Spleen (tissue), 11 donors: ENCODE results near the gene NRXN2. TPM values are rescaled to one million over a fixed set of nuclear protein-coding genes. Genes with fewer than 3 reads are reported as not detected.

ENCODE experiments used
- DNase-seq: peaks from one replicate; pipeline ENCODE4 v3.0.0-alpha.2; 2020
- H3K27ac ChIP-seq, 8 donors: fragments of 200-600 bp; sonication (generic) in 7 of 8; 1 replicate in 4 of 8; 2 replicates in 4 of 8; pipeline versions ENCODE4 v1.5.0 to v1.8.0; 2016 to 2021; ENCODE audit warnings: inconsistent platforms in 4 of 8, mild to moderate bottlenecking in 4 of 8, moderate library complexity in 1 of 8
- H3K27me3 ChIP-seq, 7 donors: fragments of 200-600 bp; sonication (generic) in 6 of 7; replicated peaks in 1 of 7; 1 replicate in 4 of 7; 2 replicates in 3 of 7; pipeline versions ENCODE4 v1.5.0 to v1.8.0; 2016 to 2021; ENCODE audit warnings: inconsistent platforms in 3 of 7, mild to moderate bottlenecking in 1 of 7
- H3K36me3 ChIP-seq, 6 donors: fragments of 200-600 bp; sonication (generic) in 5 of 6; 1 replicate in 4 of 6; 2 replicates in 2 of 6; pipeline versions ENCODE4 v1.5.0 to v1.8.0; 2016 to 2021; ENCODE audit warnings: inconsistent platforms in 2 of 6
- H3K4me1 ChIP-seq, 6 donors: fragments of 200-600 bp; sonication (generic) in 5 of 6; 1 replicate in 3 of 6; 2 replicates in 3 of 6; pipeline versions ENCODE4 v1.5.0 to v1.8.0; 2016 to 2021; ENCODE audit warnings: inconsistent platforms in 3 of 6
- H3K4me3 ChIP-seq, 8 donors: fragments of 200-600 bp; sonication (generic) in 7 of 8; 1 replicate in 4 of 8; 2 replicates in 4 of 8; pipeline versions ENCODE4 v1.5.0 to v1.8.0; 2016 to 2021; ENCODE audit warnings: inconsistent platforms in 4 of 8, mild to moderate bottlenecking in 4 of 8, moderate library complexity in 2 of 8
- H3K9me3 ChIP-seq, 8 donors: fragments of 200-600 bp; sonication (generic) in 7 of 8; 1 replicate in 4 of 8; 2 replicates in 4 of 8; pipeline versions ENCODE4 v1.5.0 to v1.8.0; 2016 to 2021; ENCODE audit warnings: inconsistent platforms in 4 of 8
- CTCF ChIP-seq, 11 experiments: fragments of 200-600 bp in 7 of 11; fragments of 450-650 bp in 4 of 11; sonication (generic) in 4 of 11; IDR thresholded peaks in 8 of 11; conservative IDR thresholded peaks in 3 of 11; 1 replicate in 7 of 11; 2 replicates in 4 of 11; pipeline versions ENCODE4 v1.4.0 to v1.8.0; 2016 to 2021; ENCODE audit warnings: antibody characterized with exemption in 11 of 11, inconsistent platforms in 4 of 11, mild to moderate bottlenecking in 1 of 11
- POLR2A ChIP-seq, 3 donors: fragments of 450-650 bp; IDR thresholded peaks; one replicate each; pipeline ENCODE4 v1.5.1; 2017; ENCODE audit warnings: antibody characterized with exemption in 3 of 3, mild to moderate bottlenecking in 1 of 3
- POLR2AphosphoS5 ChIP-seq, 3 donors: sonication (generic); formaldehyde crosslinking; IDR thresholded peaks; one replicate each; pipeline ENCODE4 v1.5.1; 2017; ENCODE audit warnings: antibody characterized with exemption in 3 of 3
- WGBS, 5 donors: extraction: QIAGEN DNeasy Blood & Tissue Kit in 3 of 5; methylation state at CpG; one replicate each; pipeline versions ENCODE4 v1.1.5 to v1.1.7; 2013 to 2018; 5-methylcytosine and 5-hydroxymethylcytosine counted together
- intact Hi-C: fragments of 100-400 bp; cut with DNase I; formaldehyde crosslinking; loops from one replicate; pipeline ENCODE4 v1.15.0; 2023; ENCODE audit warnings: low total_unique reads
- polyA plus RNA-seq, 3 donors: library from polyadenylated mRNA; stranded (reverse); fragments of 200-250 nt; gene quantifications; one replicate each; pipeline ENCODE4 v1.2.1, GENCODE V29; 2013
- total RNA-seq, 7 donors: library from RNA; depleted of rRNA in 3 of 7; stranded (reverse); fragments of >200 nt in 3 of 7; fragmentation: NEBNext Ultra II Directional in 4 of 7; extraction: Animal tissue kit (Norgen Biotek cat#: 25700) in 4 of 7; gene quantifications; one replicate each; pipeline versions ENCODE4 v1.1.0 to v1.2.1, GENCODE V29; 2016 to 2021
- donor health status: healthy with polysubstance abuse.
- donor health status: DM: no; HTN: no; CAD: no; lungs with moderate emphysema.
- donor health status: DM: no; HTN: no; CAD: no.
- donor health status: Bipolar disorder and iron deficiency.
- donor health status: healthy.
- donor health status: DM: no; HTN: no; CAD: no.
- donor health status: DM: yes; HTN: yes; CAD: no.

The NRXN2 gene
- total and polyA plus RNA-seq, 10 donors: 0.59 to 12.9 (median 3.0) TPM

- Histone ChIP-seq H3K27ac (no peak overlapping the region), H3K27me3 (peaks cover 0 to 74% (median 41%) of the 10 kb centered on the region in 7 donors), H3K9me3 (no peaks in the 10 kb centered on the region), H3K36me3 (peaks cover 0 to under 1% (median 0%) of the 10 kb centered on the region in 6 donors), H3K4me3 (no peak overlapping the region), H3K4me1 (peaks cover 6 to 35% (median 17%) of the 10 kb centered on the region in 6 donors)
- WGBS, 5 donors: 81 to 90% (median 86%) methylated on average over 12 of the region's 12 CpGs
- intact Hi-C loops: no loop called here
- DNase-seq: peak; percentile 58
- TF ChIP-seq POLR2A (IDR thresholded peaks at IDR 0.05): no peak
- no peak for TF ChIP-seq CTCF (IDR thresholded peaks at IDR 0.05 in 8 of 11, conservative IDR thresholded peaks at IDR 0.05 in 3 of 11)
- no peak for TF ChIP-seq POLR2AphosphoS5 (IDR thresholded peaks at IDR 0.05)
Measured at GRCh38 chr11:64720640-64721358, 2.2 kb downstream of the NRXN2 start.

DNA sequence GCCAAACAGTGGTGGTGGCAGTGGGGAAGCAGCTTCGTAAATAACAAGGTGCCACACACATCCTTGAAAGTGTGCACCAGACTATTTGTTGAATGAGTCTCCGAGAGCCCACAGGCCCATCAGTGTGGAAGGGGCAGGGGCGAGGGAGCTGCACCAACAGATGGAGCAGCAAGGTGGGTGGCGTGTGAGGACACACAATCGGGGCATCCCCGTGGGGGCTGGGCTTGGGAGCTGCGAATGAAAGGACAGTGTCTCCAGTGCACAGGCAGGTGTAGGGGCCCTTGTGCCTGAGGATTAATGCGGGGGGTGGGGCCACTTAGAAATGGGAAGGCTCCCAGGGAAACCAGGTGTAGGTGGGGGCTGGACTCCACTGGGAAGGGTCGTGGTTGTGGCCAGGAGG is 2.8 kb downstream of the NRXN2 start:
- peak; percentile 65 for DNase-seq
- peaks cover 0 to 80% (median 47%) of the 10 kb centered on the region in 7 donors for H3K27me3 ChIP-seq

GRCh38 chr11:64719406-64719805 is 3.6 kb downstream of the NRXN2 start:
- Histone ChIP-seq H3K4me1 (peaks cover 6 to 23% (median 15%) of the 10 kb centered on the region in 6 donors), H3K27ac (no peak overlapping the region), H3K9me3 (no peaks in the 10 kb centered on the region), H3K27me3 (peaks cover 0 to 88% (median 55%) of the 10 kb centered on the region in 7 donors), H3K4me3 (no peak overlapping the region), H3K36me3 (no peaks in the 10 kb centered on the region)
- DNase-seq: peak; percentile 64
- 88 to 92% (median 89%) methylated on average over 10 of the region's 10 CpGs for WGBS, 5 donors
- intact Hi-C loops: no loop called here
- TF ChIP-seq POLR2AphosphoS5 (IDR thresholded peaks at IDR 0.05) (no peak), POLR2A (IDR thresholded peaks at IDR 0.05) (no peak), CTCF (IDR thresholded peaks at IDR 0.05 in 8 of 11, conservative IDR thresholded peaks at IDR 0.05 in 3 of 11) (no peak)

More for the DNA sequence above, 2.8 kb downstream of the NRXN2 start:
- H3K4me1 ChIP-seq: peaks cover 6 to 28% (median 16%) of the 10 kb centered on the region in 6 donors
- intact Hi-C loops: no loop called here
- no peak overlapping the region for H3K27ac ChIP-seq
- no peaks in the 10 kb centered on the region for H3K36me3 ChIP-seq
- no peak for TF ChIP-seq POLR2AphosphoS5 (IDR thresholded peaks at IDR 0.05)
- no peak for TF ChIP-seq CTCF (IDR thresholded peaks at IDR 0.05 in 8 of 11, conservative IDR thresholded peaks at IDR 0.05 in 3 of 11)
- TF ChIP-seq POLR2A (IDR thresholded peaks at IDR 0.05): no peak
- H3K9me3 ChIP-seq: no peaks in the 10 kb centered on the region
- WGBS, 5 donors: 61 to 87% (median 85%) methylated on average over 9 of the region's 9 CpGs
- H3K4me3 ChIP-seq: no peak overlapping the region

- Histone ChIP-seq H3K36me3 (no peaks in the 10 kb centered on the region), H3K4me3 (no peak overlapping the region), H3K9me3 (no peaks in the 10 kb centered on the region), H3K27me3 (peaks cover 0 to 94% (median 62%) of the 10 kb centered on the region in 7 donors), H3K27ac (no peak overlapping the region), H3K4me1 (peaks cover 3 to 23% (median 12%) of the 10 kb centered on the region in 6 donors)
- WGBS, 5 donors: 49 to 70% (median 55%) methylated on average over 4 of the region's 4 CpGs
- no peak for TF ChIP-seq POLR2A (IDR thresholded peaks at IDR 0.05)
- TF ChIP-seq POLR2AphosphoS5 (IDR thresholded peaks at IDR 0.05): no peak
- no peak for TF ChIP-seq CTCF (IDR thresholded peaks at IDR 0.05 in 8 of 11, conservative IDR thresholded peaks at IDR 0.05 in 3 of 11)
- DNase-seq: no peak
- intact Hi-C loops: no loop called here
Measured at GRCh38 chr11:64718780-64719124, 4.2 kb downstream of the NRXN2 start.
